Left kidney (tissue), 2 donors: ENCODE results near the gene DNAJB12. TPM values are rescaled to one million over a fixed set of nuclear protein-coding genes. Genes with fewer than 3 reads are reported as not detected.
"Not testable (repeated sequence)": the region's sequence is repeated elsewhere in the genome, so short reads cannot be mapped to it uniquely, and the experiment has no call there.

Experiments
- DNase-seq: peaks from one replicate; pipeline ENCODE4 v3.0.0-alpha.2; 2013
- polyA plus RNA-seq: library from polyadenylated mRNA; unstranded; fragments of 120-200 nt; gene quantifications from one replicate; pipeline ENCODE4 v1.2.1, GENCODE V29; 2013; ENCODE audit not compliant: insufficient read length

Gene DNAJB12
- polyA plus RNA-seq, 1 donor = 34.9 TPM

DNA sequence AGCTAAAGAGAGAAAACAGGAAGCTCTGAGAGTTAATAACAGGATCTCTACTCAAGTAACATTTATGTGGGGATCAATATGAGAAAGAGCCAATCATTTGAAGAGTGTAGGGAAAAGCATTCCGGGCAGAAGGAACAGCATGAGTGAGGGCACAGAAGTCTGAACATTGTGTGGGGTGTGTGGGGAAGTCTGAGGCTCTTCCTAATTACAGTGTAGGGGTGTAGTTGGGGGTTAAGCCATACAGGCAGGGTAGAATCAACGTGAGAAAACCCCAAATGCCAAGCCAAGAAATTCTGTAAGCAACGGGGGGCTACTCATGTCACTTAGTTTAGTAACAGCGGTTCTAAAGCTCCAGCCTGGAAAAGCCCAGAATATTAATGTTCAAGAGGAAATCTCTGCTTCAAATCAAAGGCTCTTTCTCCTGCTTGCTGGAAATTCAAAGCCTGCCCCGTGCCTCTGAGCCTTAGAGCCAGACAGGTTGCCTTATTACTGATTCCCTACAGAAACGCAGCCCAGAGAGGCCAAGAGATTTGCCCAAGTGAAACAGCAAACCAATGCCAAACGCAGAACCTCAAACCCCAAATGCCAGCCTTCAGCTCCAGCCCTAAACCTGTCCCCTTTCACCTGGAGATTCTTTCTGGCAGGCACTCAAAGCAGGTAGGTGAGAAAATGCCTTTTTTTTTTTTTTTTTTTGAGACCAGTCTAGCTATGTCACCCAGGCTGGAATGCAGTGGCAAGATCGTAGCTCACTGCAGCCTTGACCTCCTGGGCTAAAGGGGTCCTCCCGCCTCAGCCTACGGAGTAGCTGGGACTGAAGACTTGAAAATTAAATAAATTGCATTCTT, 36.1 kb downstream of the DNAJB12 start:
- DNase-seq = no peak

GRCh38 chr10:72316748-72317435, 37.8 kb downstream of the DNAJB12 start:
- DNase-seq = no peak

DNA sequence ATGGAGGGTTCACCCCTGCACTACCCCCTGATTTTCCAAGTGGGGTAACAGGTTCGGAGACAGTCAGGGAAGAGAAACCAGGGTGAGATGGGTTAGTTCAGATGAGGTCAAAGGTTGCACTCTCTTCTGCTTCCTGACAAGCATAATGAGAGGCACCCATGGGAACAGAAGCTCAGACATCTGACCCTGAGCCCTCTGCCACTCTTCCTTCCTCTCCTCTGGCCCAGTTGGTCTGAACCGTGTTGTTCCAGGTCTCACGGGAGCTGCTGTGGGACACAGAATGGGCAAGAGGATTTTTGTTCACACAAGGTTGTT, 38.4 kb downstream of the DNAJB12 start:
- DNase-seq = no peak

- no peak for DNase-seq
Measured at GRCh38 chr10:72315611-72316385, 38.9 kb downstream of the DNAJB12 start.

DNA sequence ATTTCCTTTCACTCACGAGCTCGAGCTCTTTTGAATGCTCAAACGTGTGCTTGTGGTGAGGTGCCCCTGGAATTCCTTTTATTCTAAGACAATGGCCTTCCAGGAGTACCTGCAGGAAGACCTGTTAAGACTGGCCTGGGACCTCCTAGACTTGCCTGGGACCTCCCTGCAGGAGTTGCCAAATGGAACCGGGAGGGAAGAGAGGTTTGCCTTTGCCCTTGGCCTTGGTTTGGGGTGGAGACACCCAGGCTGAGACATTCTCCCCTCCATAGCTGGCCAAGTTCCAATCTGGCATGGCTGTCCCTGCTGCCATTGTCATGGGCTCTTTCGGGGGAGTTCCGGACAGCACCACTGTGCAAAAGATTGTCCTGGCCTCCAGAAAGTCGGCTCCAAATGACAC, 39.7 kb downstream of the DNAJB12 start:
- DNase-seq = no peak

DNA sequence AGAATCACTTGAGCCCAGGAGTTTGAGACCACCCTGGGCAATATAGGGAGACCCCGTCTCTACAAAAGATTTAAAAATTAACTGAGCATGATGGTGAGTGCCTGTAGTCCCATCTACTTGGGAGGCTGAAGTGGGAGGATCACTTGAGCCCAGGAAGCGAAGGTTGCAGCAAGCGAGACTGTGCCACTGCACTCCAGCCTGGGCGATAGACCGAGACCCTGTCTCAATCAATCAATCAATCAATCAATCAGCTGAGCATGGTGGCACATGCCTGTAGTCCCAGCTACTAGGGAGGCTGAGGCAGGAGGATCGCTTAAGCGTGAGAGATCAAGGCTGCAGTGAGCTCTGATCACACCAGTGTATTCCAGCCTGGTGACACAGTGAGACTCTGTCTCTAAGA, 40.5 kb downstream of the DNAJB12 start:
- no peak for DNase-seq

- DNase-seq = no peak
Measured at GRCh38 chr10:72312865-72313391, 41.8 kb downstream of the DNAJB12 start.

DNA sequence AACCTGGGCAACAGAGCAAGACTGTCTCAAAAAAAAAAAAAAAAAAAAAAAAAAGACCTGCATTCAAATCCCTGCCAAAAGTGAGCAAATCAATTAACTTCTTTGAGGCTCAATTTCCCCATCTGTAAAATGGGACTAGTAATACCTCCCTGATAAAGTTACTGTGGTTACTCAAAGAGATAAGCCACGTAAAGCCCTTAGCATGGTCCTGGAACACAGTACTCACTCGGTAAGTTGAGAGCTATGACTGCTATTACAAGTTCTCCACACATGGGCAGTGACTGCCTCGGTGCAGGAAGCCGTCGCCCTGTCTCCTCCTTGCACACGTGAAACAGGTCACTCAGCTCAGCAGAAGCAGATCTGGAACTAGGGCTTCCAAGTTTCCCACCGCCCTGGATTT, 43.1 kb downstream of the DNAJB12 start:
- no peak for DNase-seq

DNA sequence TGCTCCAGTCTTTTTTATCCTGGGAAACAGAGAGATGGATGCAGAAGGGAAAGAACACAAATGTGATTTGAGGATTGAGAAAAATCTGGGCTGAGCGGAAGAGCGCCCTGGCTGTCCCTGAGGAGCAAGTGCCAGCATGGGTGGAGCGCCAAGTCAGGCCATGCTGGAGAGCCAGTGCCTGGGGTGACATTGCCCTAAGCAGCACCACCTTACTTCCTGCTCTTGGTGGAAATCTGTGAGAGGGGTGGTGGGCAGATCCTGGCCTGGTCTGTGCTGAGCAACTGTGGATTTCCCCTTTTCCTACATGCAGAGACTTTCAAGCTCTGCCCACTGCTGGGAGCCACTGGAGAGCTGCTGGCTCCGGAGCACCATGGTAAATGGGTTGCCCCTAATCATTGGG, 44.1 kb downstream of the DNAJB12 start:
- DNase-seq = no peak

DNA sequence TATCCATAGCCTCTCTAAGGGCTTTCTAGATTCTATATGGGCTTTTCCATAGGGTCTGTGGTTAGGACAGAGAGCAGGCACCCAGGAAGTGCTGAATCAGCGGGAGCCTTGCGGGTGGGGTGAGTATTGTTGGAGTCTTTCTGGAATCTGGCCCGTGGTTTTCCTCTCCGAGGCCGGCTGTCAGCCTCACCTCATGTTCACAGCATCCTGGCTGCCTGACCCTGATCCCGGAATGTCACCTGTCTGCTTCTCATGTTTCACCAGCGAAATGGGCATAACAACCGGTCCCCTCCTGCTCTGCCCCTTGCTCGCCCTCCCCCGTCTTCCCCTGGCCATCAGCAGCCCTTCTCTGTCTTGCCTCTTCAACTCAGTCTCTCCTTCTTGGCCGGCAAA, 44.5 kb downstream of the DNAJB12 start:
- DNase-seq = no peak

- no peak for DNase-seq
Measured at GRCh38 chr10:72309290-72310240, 45.2 kb downstream of the DNAJB12 start.

DNA sequence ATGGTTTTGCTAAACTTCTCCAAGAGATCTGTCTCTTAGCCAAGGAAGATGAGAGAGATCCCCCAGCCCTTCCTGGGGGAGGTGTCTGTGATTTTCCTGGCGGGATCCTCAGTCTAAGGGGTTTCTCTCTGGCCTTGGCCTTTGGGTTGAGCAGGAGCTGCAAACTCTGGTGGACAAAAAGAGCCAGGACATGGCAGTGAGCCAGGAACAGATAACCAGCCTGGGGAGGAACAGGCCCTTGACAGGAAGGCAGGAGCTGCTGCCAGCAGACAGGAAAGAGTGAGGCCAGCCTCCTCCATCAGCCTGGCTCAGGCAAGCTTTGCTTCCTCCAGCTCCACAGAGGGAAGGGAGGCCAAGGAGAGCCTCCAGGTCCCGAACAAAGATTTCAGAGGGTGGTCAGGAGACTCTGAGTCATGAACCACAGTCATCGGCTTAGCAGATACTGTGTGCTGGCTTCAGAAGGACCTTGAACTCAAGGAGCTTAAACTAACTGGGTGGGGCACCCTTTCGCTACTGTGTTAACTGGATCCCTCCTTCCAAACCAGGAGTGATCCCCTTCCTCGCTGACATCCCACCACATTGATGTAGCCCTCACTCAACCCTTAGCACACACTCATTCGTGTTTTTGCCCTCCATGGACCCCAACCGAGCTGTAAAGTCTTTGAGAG, 46.3 kb downstream of the DNAJB12 start:
- no peak for DNase-seq

GRCh38 chr10:72307711-72308110, 47.0 kb downstream of the DNAJB12 start:
- not testable (repeated sequence) for DNase-seq

GRCh38 chr10:72306215-72306760, 48.4 kb downstream of the DNAJB12 start:
- DNase-seq = no peak

- DNase-seq = no peak
Measured at GRCh38 chr10:72303424-72304128, 51.1 kb downstream of the DNAJB12 start.

GRCh38 chr10:72298592-72299519, 55.9 kb downstream of the DNAJB12 start:
- DNase-seq = no peak

- DNase-seq = peak; percentile 97
Measured at GRCh38 chr10:72297805-72298591, 56.7 kb downstream of the DNAJB12 start.

DNA sequence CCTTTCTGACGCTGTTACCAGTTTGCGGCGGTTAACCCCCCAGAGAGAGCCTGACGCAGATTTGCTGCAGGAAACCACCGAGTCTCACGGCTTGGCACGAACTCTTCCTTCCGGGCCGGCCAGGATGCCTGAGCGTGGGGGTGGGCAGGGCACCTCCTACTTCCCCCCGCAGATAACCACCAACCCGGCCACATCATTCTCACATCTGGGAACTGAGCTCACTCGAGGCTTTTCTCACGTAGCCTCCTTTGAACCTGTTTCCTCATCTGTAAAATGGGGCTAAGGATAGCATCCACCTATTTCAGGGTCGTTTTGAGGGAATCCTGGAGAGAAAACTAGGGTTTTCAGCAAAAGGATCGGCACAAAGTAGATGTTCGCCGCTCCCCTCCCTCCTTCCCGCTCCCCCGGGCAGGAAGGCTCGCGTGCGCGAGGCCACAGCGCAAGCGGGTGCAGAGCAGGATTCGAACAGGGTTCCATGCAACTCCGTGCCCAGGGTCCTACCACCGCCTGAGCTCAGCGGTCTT, 57.4 kb downstream of the DNAJB12 start:
- no peak for DNase-seq
